Lung (tissue), 12 donors: ENCODE results near the gene TRPM5. TPM values are rescaled to one million over a fixed set of nuclear protein-coding genes. Genes with fewer than 3 reads are reported as not detected.

Experiments
- ATAC-seq: fragments of 200-7000 bp; cut with Tn5 transposase; one replicate; pipeline ENCODE4 v1.9.1; 2020; ENCODE audit warnings: moderate number of reproducible peaks; ENCODE audit not compliant: insufficient read depth, low FRiP score
- DNase-seq, 3 donors: peaks; one replicate each; pipeline ENCODE4 v3.0.0-alpha.2; 2013 to 2017
- H3K27ac ChIP-seq, 2 donors: one replicate each; pipeline ENCODE4 v1.5.1; 2013; ENCODE audit warnings: mild to moderate bottlenecking in 2 of 2, moderate library complexity in 2 of 2, control low read depth in 1 of 2, inconsistent platforms in 1 of 2, low read depth in 1 of 2, low read length in 1 of 2
- H3K27me3 ChIP-seq, 3 donors: one replicate each; pipeline ENCODE4 v1.5.1; 2013; ENCODE audit warnings: low read length in 2 of 3; ENCODE audit not compliant: control insufficient read depth in 3 of 3, insufficient read depth in 3 of 3
- H3K36me3 ChIP-seq, 4 donors: one replicate each; pipeline ENCODE4 v1.5.1; 2013; ENCODE audit warnings: low read length in 4 of 4, mild to moderate bottlenecking in 1 of 4, moderate library complexity in 1 of 4; ENCODE audit not compliant: control insufficient read depth in 4 of 4, insufficient read depth in 4 of 4
- H3K4me1 ChIP-seq, 5 donors: one replicate each; pipeline ENCODE4 v1.5.1; 2013; ENCODE audit warnings: low read length in 5 of 5, mild to moderate bottlenecking in 2 of 5, moderate library complexity in 1 of 5; ENCODE audit not compliant: control insufficient read depth in 5 of 5, insufficient read depth in 5 of 5
- H3K4me3 ChIP-seq: one replicate; pipeline ENCODE4 v1.5.1; 2013; ENCODE audit warnings: mild to moderate bottlenecking, control low read depth, moderate library complexity
- H3K9ac ChIP-seq, 2 donors: one replicate each; pipeline ENCODE4 v1.5.1; 2013; ENCODE audit warnings: low read length in 2 of 2, control low read depth in 1 of 2; ENCODE audit not compliant: insufficient read depth in 1 of 2
- H3K9me3 ChIP-seq, 4 donors: one replicate each; pipeline ENCODE4 v1.5.1; 2013; ENCODE audit warnings: low read length in 3 of 4, mild to moderate bottlenecking in 1 of 4, moderate library complexity in 1 of 4; ENCODE audit not compliant: control insufficient read depth in 4 of 4, insufficient read depth in 3 of 4
- WGBS, 2 donors: extraction: QIAGEN DNeasy Blood & Tissue Kit; methylation state at CpG; one replicate each; pipeline ENCODE4 v1.1.7; 2013; 5-methylcytosine and 5-hydroxymethylcytosine counted together
- polyA plus RNA-seq, 2 donors: library from polyadenylated mRNA; stranded (reverse); fragments of 200-250 nt; gene quantifications; one replicate each; pipeline ENCODE4 v1.2.1, GENCODE V29; 2013
- total RNA-seq, 2 donors: library from RNA; depleted of rRNA in 1 of 2; stranded (reverse); fragments of >200 nt in 1 of 2; gene quantifications; one replicate each; pipeline ENCODE4 v1.2.1, GENCODE V29; 2014 to 2021
- TF ChIP-seq, protein P1 (sequence below): IDR thresholded peaks from 2 replicates; pipeline ENCODE4 v1.5.1; 2012; ENCODE audit warnings: mild to moderate bottlenecking; ENCODE audit errors: control extremely low read depth, extremely low read depth
- donor health status: control.
- donor health status: control.
- donor health status: Bipolar disorder and iron deficiency.
- donor health status: healthy.
- donor health status: DM: yes; HTN: yes; CAD: no.

TRPM5 gene
- total and polyA plus RNA-seq, 4 donors, result 0.02 to 0.20 (median 0.11) TPM

DNA sequence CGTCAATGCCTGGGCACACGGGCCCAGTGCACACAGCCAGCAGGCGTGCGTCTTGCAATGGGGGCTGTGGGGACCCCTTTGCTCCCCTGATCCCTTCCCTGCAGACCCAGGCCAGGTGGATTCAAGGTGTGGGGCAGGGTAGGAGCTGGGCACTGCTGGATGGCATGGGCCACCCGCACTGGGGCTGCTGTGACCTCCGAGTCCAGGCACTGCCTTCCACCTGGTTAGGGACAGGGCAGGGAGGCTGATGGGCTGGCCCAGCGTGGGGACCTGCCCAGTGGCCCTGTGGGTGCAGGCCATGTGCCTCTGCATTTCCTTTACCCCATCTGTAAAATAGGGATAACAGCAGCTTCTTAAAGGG is 23.4 kb upstream of the TRPM5 start:
- no peaks in the 10 kb centered on the region for H3K9me3 ChIP-seq
- WGBS, 2 donors, result 83 to 87% methylated on average over 7 of the region's 7 CpGs
- peaks cover 0 to 12% (median 0%) of the 10 kb centered on the region in 5 donors for H3K4me1 ChIP-seq
- H3K36me3 ChIP-seq, result no peaks in the 10 kb centered on the region
- DNase-seq (no peak), ATAC-seq (no peak)
- H3K27me3 ChIP-seq, result peaks cover 0 to 5% (median 4%) of the 10 kb centered on the region in 3 donors
- TF ChIP-seq, protein P1, sequence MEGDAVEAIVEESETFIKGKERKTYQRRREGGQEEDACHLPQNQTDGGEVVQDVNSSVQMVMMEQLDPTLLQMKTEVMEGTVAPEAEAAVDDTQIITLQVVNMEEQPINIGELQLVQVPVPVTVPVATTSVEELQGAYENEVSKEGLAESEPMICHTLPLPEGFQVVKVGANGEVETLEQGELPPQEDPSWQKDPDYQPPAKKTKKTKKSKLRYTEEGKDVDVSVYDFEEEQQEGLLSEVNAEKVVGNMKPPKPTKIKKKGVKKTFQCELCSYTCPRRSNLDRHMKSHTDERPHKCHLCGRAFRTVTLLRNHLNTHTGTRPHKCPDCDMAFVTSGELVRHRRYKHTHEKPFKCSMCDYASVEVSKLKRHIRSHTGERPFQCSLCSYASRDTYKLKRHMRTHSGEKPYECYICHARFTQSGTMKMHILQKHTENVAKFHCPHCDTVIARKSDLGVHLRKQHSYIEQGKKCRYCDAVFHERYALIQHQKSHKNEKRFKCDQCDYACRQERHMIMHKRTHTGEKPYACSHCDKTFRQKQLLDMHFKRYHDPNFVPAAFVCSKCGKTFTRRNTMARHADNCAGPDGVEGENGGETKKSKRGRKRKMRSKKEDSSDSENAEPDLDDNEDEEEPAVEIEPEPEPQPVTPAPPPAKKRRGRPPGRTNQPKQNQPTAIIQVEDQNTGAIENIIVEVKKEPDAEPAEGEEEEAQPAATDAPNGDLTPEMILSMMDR, result no peak
- no peak overlapping the region for H3K4me3 ChIP-seq
- no peak overlapping the region for H3K9ac ChIP-seq
- no peak overlapping the region for H3K27ac ChIP-seq

DNA sequence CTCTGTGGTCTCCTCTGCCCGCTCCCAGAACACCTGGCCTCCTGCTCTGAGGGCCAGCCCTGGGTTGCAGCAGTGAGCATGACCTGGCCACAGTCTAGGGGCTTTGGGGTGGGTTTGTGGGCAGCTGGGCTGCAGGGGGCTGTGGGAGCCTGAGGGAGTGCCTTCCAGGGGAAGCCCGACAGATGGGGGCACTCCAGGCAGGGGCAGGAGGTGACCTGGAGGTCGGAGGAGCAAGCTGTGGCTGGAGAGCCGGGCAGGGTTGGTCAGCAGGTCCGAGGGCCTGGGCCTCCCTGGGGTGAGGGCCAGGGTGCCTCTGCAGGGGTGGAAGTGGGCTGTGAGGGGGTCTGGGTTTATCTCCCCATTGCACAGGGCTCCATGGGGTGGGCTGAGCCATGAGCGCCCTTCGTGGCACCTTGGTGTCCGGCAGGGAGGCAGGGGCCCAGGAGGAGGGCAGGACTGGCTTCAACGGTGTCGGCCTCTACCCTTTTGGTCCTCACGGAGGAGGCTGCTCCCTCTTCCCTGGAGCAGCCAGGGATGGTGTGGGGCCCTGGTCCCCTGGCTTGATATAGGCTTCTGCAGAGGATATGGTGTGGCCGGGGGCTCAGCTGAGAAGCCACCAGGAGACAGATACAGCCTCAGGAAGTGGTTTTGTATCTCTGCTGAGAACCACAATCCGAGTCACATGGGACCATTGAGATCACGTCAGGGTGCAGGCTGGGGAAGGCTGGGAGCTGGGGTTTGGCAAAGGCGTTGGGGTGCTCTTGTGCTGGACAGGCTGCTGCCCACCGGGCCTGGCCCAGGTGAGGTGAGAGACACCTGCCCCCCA is 22.8 kb upstream of the TRPM5 start:
- no peak overlapping the region for H3K4me3 ChIP-seq
- 53 to 75% methylated on average over 16 of the region's 16 CpGs for WGBS, 2 donors
- TF ChIP-seq, protein P1, result no peak
- H3K9me3 ChIP-seq, result no peaks in the 10 kb centered on the region
- peaks cover 0 to 12% (median 0%) of the 10 kb centered on the region in 5 donors for H3K4me1 ChIP-seq
- ATAC-seq (no peak), DNase-seq (no peak)
- no peaks in the 10 kb centered on the region for H3K36me3 ChIP-seq
- H3K27me3 ChIP-seq, result peaks cover 0 to 5% (median 4%) of the 10 kb centered on the region in 3 donors
- no peak overlapping the region for H3K27ac ChIP-seq
- no peak overlapping the region for H3K9ac ChIP-seq

DNA sequence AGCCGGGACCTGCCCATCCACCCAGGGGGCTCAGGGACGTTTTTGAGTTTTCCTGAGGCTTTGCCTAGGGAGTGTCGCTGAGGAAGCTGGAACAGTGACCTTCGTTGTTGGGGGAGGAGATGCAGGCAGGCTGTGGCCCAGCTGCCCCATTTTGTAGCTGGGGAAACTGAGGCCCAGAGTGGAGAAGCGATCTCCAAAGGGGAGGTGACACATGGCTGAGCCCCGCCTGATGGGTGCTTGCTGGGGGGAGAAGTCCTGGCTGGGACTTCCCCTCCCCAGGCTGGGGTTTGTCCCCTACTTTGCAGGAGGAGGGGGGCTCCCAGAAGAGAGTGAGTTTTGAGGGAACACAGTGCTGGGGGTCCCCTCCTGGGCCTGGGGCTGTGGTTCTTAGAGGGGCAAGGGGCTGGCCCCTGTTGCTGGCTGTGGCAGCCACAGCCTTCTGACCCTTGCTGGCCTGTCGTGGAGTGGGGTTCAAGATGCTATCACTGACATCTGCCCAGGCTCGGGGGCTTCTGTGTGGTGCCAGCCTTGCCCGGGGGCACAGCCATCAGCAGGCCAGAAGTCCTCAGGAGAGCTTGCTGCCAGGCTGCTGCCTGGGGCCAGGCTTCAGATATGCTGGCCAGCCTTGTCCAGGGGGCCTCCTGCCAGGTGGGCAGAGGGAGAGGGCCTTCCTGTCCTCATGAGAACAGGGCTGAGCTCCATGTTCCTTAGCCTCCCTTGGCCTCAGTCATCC is 21.9 kb upstream of the TRPM5 start:
- ATAC-seq (no peak), DNase-seq (no peak)
- no peaks in the 10 kb centered on the region for H3K9me3 ChIP-seq
- TF ChIP-seq, protein P1, result no peak
- H3K27ac ChIP-seq, result peak overlapping the region in 1 of 2 donors; percentile 21
- H3K27me3 ChIP-seq, result no peaks in the 10 kb centered on the region
- H3K9ac ChIP-seq, result no peak overlapping the region
- peaks cover 0 to 16% (median 0%) of the 10 kb centered on the region in 5 donors for H3K4me1 ChIP-seq
- no peaks in the 10 kb centered on the region for H3K36me3 ChIP-seq
- WGBS, 2 donors, result 90 to 96% methylated on average over 9 of the region's 9 CpGs
- H3K4me3 ChIP-seq, result no peak overlapping the region
